Pancreas (tissue), 10 donors: ENCODE data around the gene IMPACT. TPM values are rescaled to one million over a fixed set of nuclear protein-coding genes. Genes with fewer than 3 reads are reported as not detected.

Experiments
- ATAC-seq, 4 donors: fragments of 200-7000 bp; cut with Tn5 transposase; one replicate each; pipeline versions ENCODE4 v1.8.0 to v1.9.1; 2020; ENCODE audit warnings: mild to moderate bottlenecking in 4 of 4, moderate library complexity in 4 of 4
- DNase-seq, 6 donors: peaks; one replicate each; pipeline ENCODE4 v3.0.0-alpha.2; 2020
- FAIRE-seq: peaks from 2 replicates; lab custom pipeline; 2012; peaks lifted over from hg19 to GRCh38; lab: Jason Lieb, UNC
- H3K27ac ChIP-seq, 4 donors: fragments of 200-600 bp; sonication (generic); 1 replicate in 3 of 4; 2 replicates in 1 of 4; pipeline versions ENCODE4 v1.5.0 to v1.8.0; 2020
- H3K27me3 ChIP-seq, 4 donors: fragments of 200-600 bp; one replicate each; pipeline ENCODE4 v1.8.0; 2021
- H3K36me3 ChIP-seq, 3 donors: fragments of 200-600 bp; sonication (generic) in 1 of 3; one replicate each; pipeline versions ENCODE4 v1.5.0 to v1.8.0; 2020 to 2021
- H3K4me1 ChIP-seq, 3 donors: fragments of 200-600 bp; one replicate each; pipeline ENCODE4 v1.8.0; 2021
- H3K4me3 ChIP-seq, 4 donors: fragments of 200-600 bp; sonication (generic) in 2 of 4; one replicate each; pipeline versions ENCODE4 v1.5.0 to v1.8.0; 2020 to 2021
- H3K9me3 ChIP-seq, 4 donors: fragments of 200-600 bp; one replicate each; pipeline ENCODE4 v1.8.0; 2021
- WGBS, 2 donors: extraction: QIAGEN DNeasy Blood & Tissue Kit; methylation state at CpG; one replicate each; pipeline ENCODE4 v1.1.7; 2013; 5-methylcytosine and 5-hydroxymethylcytosine counted together
- intact Hi-C, 3 donors: fragments of 100-400 bp; cut with DNase I; formaldehyde crosslinking; loops; one replicate each; pipeline versions ENCODE4 v1.11.1 to v1.14.2; 2022
- polyA plus RNA-seq, 2 donors: library from polyadenylated mRNA; stranded (reverse); fragments of 200-250 nt; gene quantifications; one replicate each; pipeline ENCODE4 v1.2.3, GENCODE V29; 2013
- total RNA-seq, 6 donors: library from RNA; stranded (reverse); fragmentation: NEBNext Ultra II Directional in 4 of 6; extraction: Animal tissue kit (Norgen Biotek cat#: 25700) in 4 of 6; gene quantifications; one replicate each; pipeline versions ENCODE4 v1.2.1 to v1.2.4, GENCODE V29; 2021 to 2023
- TF ChIP-seq, protein P1 (sequence below), 4 donors: fragments of 200-600 bp; sonication (generic) in 3 of 4; IDR thresholded peaks; one replicate each; pipeline versions ENCODE4 v1.5.0 to v1.8.0; 2021; ENCODE audit warnings: antibody characterized with exemption in 4 of 4
- donor health status: healthy with polysubstance abuse.
- donor health status: DM: no; HTN: no; CAD: no; lungs with moderate emphysema.
- donor health status: DM: no; HTN: no; CAD: no.
- donor health status: control.
- donor health status: control.
- donor health status: Bipolar disorder and iron deficiency.
- donor health status: DM: yes; HTN: yes; CAD: no.
- donor health status: DM: no; HTN: no; CAD: no.
- donor health status: DM: no; HTN: no; CAD: no.
- donor health status: DM: yes; HTN: yes; CAD: no.

The IMPACT gene
- total and polyA plus RNA-seq, 8 donors: 7.1 to 23.7 (median 17.9) TPM

- intact Hi-C loops: no loop called here
- H3K27me3 ChIP-seq: peaks cover 0 to 13% (median 0%) of the 10 kb centered on the region in 4 donors
- TF ChIP-seq, protein P1, sequence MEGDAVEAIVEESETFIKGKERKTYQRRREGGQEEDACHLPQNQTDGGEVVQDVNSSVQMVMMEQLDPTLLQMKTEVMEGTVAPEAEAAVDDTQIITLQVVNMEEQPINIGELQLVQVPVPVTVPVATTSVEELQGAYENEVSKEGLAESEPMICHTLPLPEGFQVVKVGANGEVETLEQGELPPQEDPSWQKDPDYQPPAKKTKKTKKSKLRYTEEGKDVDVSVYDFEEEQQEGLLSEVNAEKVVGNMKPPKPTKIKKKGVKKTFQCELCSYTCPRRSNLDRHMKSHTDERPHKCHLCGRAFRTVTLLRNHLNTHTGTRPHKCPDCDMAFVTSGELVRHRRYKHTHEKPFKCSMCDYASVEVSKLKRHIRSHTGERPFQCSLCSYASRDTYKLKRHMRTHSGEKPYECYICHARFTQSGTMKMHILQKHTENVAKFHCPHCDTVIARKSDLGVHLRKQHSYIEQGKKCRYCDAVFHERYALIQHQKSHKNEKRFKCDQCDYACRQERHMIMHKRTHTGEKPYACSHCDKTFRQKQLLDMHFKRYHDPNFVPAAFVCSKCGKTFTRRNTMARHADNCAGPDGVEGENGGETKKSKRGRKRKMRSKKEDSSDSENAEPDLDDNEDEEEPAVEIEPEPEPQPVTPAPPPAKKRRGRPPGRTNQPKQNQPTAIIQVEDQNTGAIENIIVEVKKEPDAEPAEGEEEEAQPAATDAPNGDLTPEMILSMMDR (IDR thresholded peaks at IDR 0.05): no peak
- no peak for DNase-seq
- no peak overlapping the region for H3K4me3 ChIP-seq
- H3K4me1 ChIP-seq: no peaks in the 10 kb centered on the region
- H3K9me3 ChIP-seq: no peaks in the 10 kb centered on the region
- H3K36me3 ChIP-seq: no peaks in the 10 kb centered on the region
- FAIRE-seq: no peak
- ATAC-seq: no peak
- H3K27ac ChIP-seq: no peak overlapping the region
- WGBS, 2 donors: 67 to 74% methylated on average over 3 of the region's 3 CpGs
Measured at GRCh38 chr18:24414349-24415003, 12.0 kb upstream of the IMPACT start.

DNA sequence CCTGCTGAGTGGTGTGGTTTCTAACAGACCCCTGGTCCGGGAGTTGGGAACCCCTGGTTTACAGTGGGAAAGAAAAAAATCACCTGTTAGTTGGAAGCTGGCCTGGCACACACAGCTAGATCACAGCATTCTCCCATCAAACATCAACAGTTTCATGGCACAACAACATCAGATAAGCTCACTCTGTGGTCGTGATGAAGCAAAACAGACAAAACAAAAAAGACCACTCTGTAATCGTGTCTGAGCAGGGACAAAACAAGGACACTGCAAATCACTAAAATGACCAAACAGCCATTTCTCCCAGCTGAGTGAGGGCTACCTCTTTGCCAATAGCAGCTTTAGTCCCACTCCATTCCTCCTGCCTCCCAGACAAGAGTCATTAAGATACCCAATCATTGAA lies 9.0 kb upstream of the IMPACT start:
- H3K4me3 ChIP-seq: no peak overlapping the region
- peaks cover 0 to 18% (median 0%) of the 10 kb centered on the region in 4 donors for H3K27me3 ChIP-seq
- 32 to 37% methylated on average over 3 of the region's 3 CpGs for WGBS, 2 donors
- H3K27ac ChIP-seq: no peak overlapping the region
- DNase-seq: no peak
- H3K36me3 ChIP-seq: no peaks in the 10 kb centered on the region
- intact Hi-C loops: no loop called here
- no peak for ATAC-seq
- TF ChIP-seq, protein P1 (IDR thresholded peaks at IDR 0.05): no peak
- FAIRE-seq: no peak
- no peaks in the 10 kb centered on the region for H3K4me1 ChIP-seq
- no peaks in the 10 kb centered on the region for H3K9me3 ChIP-seq

GRCh38 chr18:24420551-24420950 lies 5.9 kb upstream of the IMPACT start:
- FAIRE-seq (no peak), DNase-seq (no peak), ATAC-seq (no peak)
- TF ChIP-seq, protein P1 (IDR thresholded peaks at IDR 0.05): no peak
- no peaks in the 10 kb centered on the region for H3K9me3 ChIP-seq
- no peaks in the 10 kb centered on the region for H3K36me3 ChIP-seq
- 69 to 76% methylated on average over 4 of the region's 4 CpGs for WGBS, 2 donors
- no peaks in the 10 kb centered on the region for H3K4me1 ChIP-seq
- H3K4me3 ChIP-seq: no peak overlapping the region
- peaks cover 0 to 21% (median under 1%) of the 10 kb centered on the region in 4 donors for H3K27me3 ChIP-seq
- intact Hi-C loops: no loop called here
- H3K27ac ChIP-seq: no peak overlapping the region

DNA sequence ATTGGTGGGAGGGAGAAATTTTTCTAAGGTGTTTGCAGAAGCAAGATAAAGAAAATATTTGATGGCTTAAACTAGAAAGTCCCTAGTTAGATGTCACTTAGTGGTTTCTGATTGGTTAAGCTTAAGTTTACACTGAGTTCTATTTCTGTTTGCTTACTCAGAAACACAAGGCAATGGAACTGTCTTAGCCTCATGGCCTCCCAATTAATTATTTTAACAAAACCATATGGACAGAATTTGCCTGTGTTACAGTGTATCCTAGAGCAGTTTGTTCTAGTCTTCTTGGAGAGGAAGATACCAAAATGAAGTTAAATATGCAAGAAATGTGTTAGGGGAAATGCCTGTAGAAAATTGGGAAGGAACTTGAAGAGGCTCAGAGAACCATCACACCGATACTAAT lies 4.6 kb upstream of the IMPACT start:
- no peaks in the 10 kb centered on the region for H3K9me3 ChIP-seq
- TF ChIP-seq, protein P1 (IDR thresholded peaks at IDR 0.05): no peak
- ATAC-seq: no peak
- H3K4me3 ChIP-seq: no peak overlapping the region
- H3K27ac ChIP-seq: no peak overlapping the region
- no peak for DNase-seq
- H3K27me3 ChIP-seq: peaks cover 0 to 21% (median 2%) of the 10 kb centered on the region in 4 donors
- no peaks in the 10 kb centered on the region for H3K4me1 ChIP-seq
- intact Hi-C loops: no loop called here
- 71 to 73% methylated on average over 1 of the region's 1 CpG for WGBS, 2 donors
- no peaks in the 10 kb centered on the region for H3K36me3 ChIP-seq
- FAIRE-seq: no peak

DNA sequence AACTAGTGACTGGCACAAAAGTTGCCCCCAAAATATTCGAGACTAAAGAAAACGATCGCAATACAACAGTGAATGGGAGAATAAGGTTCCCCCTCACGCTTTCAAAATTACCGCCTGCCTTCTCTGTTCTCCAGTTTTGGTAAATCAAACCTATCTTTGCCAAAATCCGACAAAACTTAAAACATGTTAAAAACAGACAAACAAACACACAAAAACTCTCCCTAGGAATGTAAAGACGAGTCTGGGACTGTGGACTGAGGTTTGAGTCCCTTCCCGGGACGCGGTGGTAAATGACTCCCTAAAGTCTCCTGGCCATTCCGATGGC lies 435 bp upstream of the IMPACT start:
- no peak for FAIRE-seq
- Histone ChIP-seq H3K4me3 (peak overlapping the region; percentile 62 to 94 (median 89)), H3K9me3 (no peaks in the 10 kb centered on the region), H3K36me3 (no peaks in the 10 kb centered on the region), H3K4me1 (no peaks in the 10 kb centered on the region), H3K27me3 (peaks cover 0 to 13% (median 2%) of the 10 kb centered on the region in 4 donors), H3K27ac (peak overlapping the region; percentile 65 to 86 (median 70))
- TF ChIP-seq, protein P1 (IDR thresholded peaks at IDR 0.05): no peak
- no peak for DNase-seq
- intact Hi-C loops: no loop called here
- WGBS, 2 donors: 34 to 36% methylated on average over 11 of the region's 11 CpGs
- ATAC-seq: no peak
